A673 (cell line): ENCODE data around the gene UBE3A. TPM values are rescaled to one million over a fixed set of nuclear protein-coding genes. Genes with fewer than 3 reads are reported as not detected.

ENCODE experiments used
- BruUV-seq: library from RNA; stranded (reverse); fragments of 400-500 nt; replicated peaks from 2 replicates; lab custom pipeline; 2021; lab: Mats Ljungman, UMichigan
- CTCF ChIA-PET: fragments of 300-600 bp; sonication (Branson Sonifier 250); formaldehyde crosslinking; loops from one replicate; lab custom pipeline; 2022; ENCODE audit warnings: antibody characterized with exemption; lab: Charles Lee
- POLR2A ChIA-PET: fragments of 300-600 bp; sonication (Branson Sonifier 250); formaldehyde crosslinking; loops from one replicate; lab custom pipeline; 2022; ENCODE audit warnings: antibody characterized with exemption; ENCODE audit not compliant: low non-redundant PET; lab: Charles Lee
- DNase-seq: peaks from one replicate; pipeline ENCODE4 v3.0.0-alpha.2; 2015; ENCODE audit warnings: low spot score
- H3K27ac ChIP-seq: fragments of 200-600 bp; sonication (generic); 2 replicates; pipeline ENCODE4 v1.5.1; 2016; ENCODE audit warnings: mixed run types, low read depth, mild to moderate bottlenecking, mixed read lengths, antibody characterized with exemption, low read length; ENCODE audit not compliant: poor library complexity, severe bottlenecking
- H3K27me3 ChIP-seq: fragments of 200-600 bp; sonication (generic); replicated peaks from 2 replicates; pipeline ENCODE4 v1.6.1; 2017; ENCODE audit warnings: mixed run types, low read depth, mild to moderate bottlenecking, mixed read lengths, antibody characterized with exemption, low read length; ENCODE audit not compliant: insufficient read depth, poor library complexity
- H3K36me3 ChIP-seq: fragments of 200-600 bp; sonication (generic); 2 replicates; pipeline ENCODE4 v1.6.1; 2016; ENCODE audit warnings: mixed run types, mild to moderate bottlenecking, mixed read lengths, antibody characterized with exemption, low read length; ENCODE audit not compliant: insufficient read depth, poor library complexity, severe bottlenecking
- H3K4me1 ChIP-seq: fragments of 200-600 bp; sonication (generic); 2 replicates; pipeline ENCODE4 v1.6.1; 2017; ENCODE audit warnings: mixed run types, mild to moderate bottlenecking, mixed read lengths, antibody characterized with exemption, low read length; ENCODE audit not compliant: insufficient read depth, poor library complexity, severe bottlenecking
- H3K4me3 ChIP-seq: fragments of 200-600 bp; sonication (generic); 2 replicates; pipeline ENCODE4 v1.5.1; 2016; ENCODE audit warnings: low read depth, mixed run types, mild to moderate bottlenecking, mixed read lengths, low read length; ENCODE audit not compliant: poor library complexity, severe bottlenecking
- H3K9me3 ChIP-seq: fragments of 200-600 bp; sonication (generic); 2 replicates; pipeline ENCODE4 v1.6.1; 2016; ENCODE audit warnings: mixed run types, low read depth, mild to moderate bottlenecking, mixed read lengths, antibody characterized with exemption, low read length; ENCODE audit not compliant: poor library complexity, severe bottlenecking
- EZH2 ChIP-seq: fragments of 200-600 bp; sonication (generic); IDR thresholded peaks from 2 replicates; pipeline ENCODE4 v1.6.1; 2017; ENCODE audit warnings: borderline replicate concordance, low read depth, mild to moderate bottlenecking, mixed read lengths, antibody characterized with exemption, low read length; ENCODE audit not compliant: poor library complexity, severe bottlenecking
- intact Hi-C: fragments of 100-400 bp; cut with micrococcal nuclease; formaldehyde crosslinking; loops from one replicate; pipeline ENCODE4 v1.10.0; 2022; ENCODE audit not compliant: unreplicated experiment
- total RNA-seq: library from RNA; stranded (reverse); gene quantifications from 2 replicates; pipeline ENCODE4 v1.2.3, GENCODE V29; 2021
- TF ChIP-seq, protein P1 (sequence below): fragments of 300-800, 200-600 bp; sonication (generic); conservative IDR thresholded peaks from 2 replicates; pipeline ENCODE4 v1.5.1; 2017; ENCODE audit warnings: low read depth, mild to moderate bottlenecking, antibody characterized with exemption, low read length, moderate library complexity, mixed read lengths

Gene UBE3A
- total RNA-seq, 1 experiment from 2014 or later: 104 TPM

GRCh38 chr15:25481208-25481859 lies 42.5 kb upstream of the UBE3A start:
- H3K27ac ChIP-seq: no peak overlapping the region

DNA sequence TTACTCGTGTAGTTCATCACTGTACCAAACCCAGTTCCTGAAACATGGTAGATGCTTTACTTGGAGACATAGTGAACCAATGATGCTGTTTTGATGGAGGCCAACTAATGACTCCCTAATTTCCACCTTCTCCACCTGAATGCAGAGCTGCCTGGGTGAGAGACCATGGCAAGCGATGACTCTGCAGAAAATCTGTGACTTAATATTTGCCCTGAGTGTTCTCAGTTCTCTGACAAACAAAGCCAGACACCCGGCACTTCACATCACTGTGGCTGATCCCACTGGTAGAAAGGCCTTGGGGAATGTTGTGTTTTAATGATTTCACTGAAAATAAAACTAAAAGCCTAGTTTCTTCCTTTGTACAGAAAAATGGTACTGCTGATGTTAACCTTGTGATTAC lies 39.5 kb upstream of the UBE3A start:
- no TSS peak for BruUV-seq
- Histone ChIP-seq H3K4me1 (no peaks in the 10 kb centered on the region), H3K27me3 (no peaks in the 10 kb centered on the region), H3K9me3 (no peaks in the 10 kb centered on the region), H3K27ac (no peak overlapping the region), H3K36me3 (no peaks in the 10 kb centered on the region), H3K4me3 (no peak overlapping the region)
- CTCF ChIA-PET: no interaction called here
- TF ChIP-seq, protein P1, sequence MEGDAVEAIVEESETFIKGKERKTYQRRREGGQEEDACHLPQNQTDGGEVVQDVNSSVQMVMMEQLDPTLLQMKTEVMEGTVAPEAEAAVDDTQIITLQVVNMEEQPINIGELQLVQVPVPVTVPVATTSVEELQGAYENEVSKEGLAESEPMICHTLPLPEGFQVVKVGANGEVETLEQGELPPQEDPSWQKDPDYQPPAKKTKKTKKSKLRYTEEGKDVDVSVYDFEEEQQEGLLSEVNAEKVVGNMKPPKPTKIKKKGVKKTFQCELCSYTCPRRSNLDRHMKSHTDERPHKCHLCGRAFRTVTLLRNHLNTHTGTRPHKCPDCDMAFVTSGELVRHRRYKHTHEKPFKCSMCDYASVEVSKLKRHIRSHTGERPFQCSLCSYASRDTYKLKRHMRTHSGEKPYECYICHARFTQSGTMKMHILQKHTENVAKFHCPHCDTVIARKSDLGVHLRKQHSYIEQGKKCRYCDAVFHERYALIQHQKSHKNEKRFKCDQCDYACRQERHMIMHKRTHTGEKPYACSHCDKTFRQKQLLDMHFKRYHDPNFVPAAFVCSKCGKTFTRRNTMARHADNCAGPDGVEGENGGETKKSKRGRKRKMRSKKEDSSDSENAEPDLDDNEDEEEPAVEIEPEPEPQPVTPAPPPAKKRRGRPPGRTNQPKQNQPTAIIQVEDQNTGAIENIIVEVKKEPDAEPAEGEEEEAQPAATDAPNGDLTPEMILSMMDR: no peak
- TF ChIP-seq EZH2: no peak
- POLR2A ChIA-PET: no interaction called here
- intact Hi-C loops: no loop called here
- no peak for DNase-seq

More at GRCh38 chr15:25481208-25481859, 42.5 kb upstream of the UBE3A start:
- peaks cover 10% of the 10 kb centered on the region for H3K9me3 ChIP-seq
- H3K4me1 ChIP-seq: no peaks in the 10 kb centered on the region
- TF ChIP-seq, protein P1: no peak
- TF ChIP-seq EZH2: no peak
- intact Hi-C loops: no loop called here
- DNase-seq: no peak
- ChIA-PET CTCF (no interaction called here), POLR2A (no interaction called here)
- no TSS peak for BruUV-seq
- no peak overlapping the region for H3K4me3 ChIP-seq
- no peaks in the 10 kb centered on the region for H3K27me3 ChIP-seq
- no peaks in the 10 kb centered on the region for H3K36me3 ChIP-seq

- H3K9me3 ChIP-seq: no peaks in the 10 kb centered on the region
- no peak overlapping the region for H3K4me3 ChIP-seq
- ChIA-PET POLR2A (no interaction called here), CTCF (no interaction called here)
- no peak for DNase-seq
- no peaks in the 10 kb centered on the region for H3K36me3 ChIP-seq
- intact Hi-C loops: no loop called here
- no peak overlapping the region for H3K27ac ChIP-seq
- no peaks in the 10 kb centered on the region for H3K4me1 ChIP-seq
- BruUV-seq: no TSS peak
- H3K27me3 ChIP-seq: no peaks in the 10 kb centered on the region
- TF ChIP-seq, protein P1: no peak
- TF ChIP-seq EZH2: no peak
Measured at GRCh38 chr15:25477816-25478215, 39.0 kb upstream of the UBE3A start.
